Coronary artery (tissue), 2 donors: ENCODE measurements around the gene MICAL3.
A peak's percentile ranks its signal among the peaks of the same experiment; 100 is the strongest.
"Not testable (repeated sequence)": the region's sequence is repeated elsewhere in the genome, so short reads cannot be mapped to it uniquely, and the experiment has no call there.

Source experiments
- DNase-seq: peaks from one replicate; pipeline ENCODE4 v3.0.0-alpha.2; 2017; ENCODE audit warnings: low spot score
- H3K27ac ChIP-seq, 2 donors: fragments of 200-600 bp; sonication (generic); one replicate each; pipeline ENCODE4 v1.5.1; 2016 to 2019
- H3K4me3 ChIP-seq: fragments of 200-600 bp; sonication (generic); 2 replicates; pipeline ENCODE4 v1.5.1; 2016; ENCODE audit warnings: mild to moderate bottlenecking, moderate library complexity
- CTCF ChIP-seq: fragments of 200-600 bp; sonication (generic); IDR thresholded peaks from one replicate; pipeline ENCODE4 v1.5.1; 2019; ENCODE audit warnings: antibody characterized with exemption

MICAL3 gene

GRCh38 chr22:18059094-18059417, 34.7 kb upstream of the MICAL3 start:
- no peak for TF ChIP-seq CTCF
- H3K27ac ChIP-seq, result peak overlapping the region; percentile 78 to 88
- no peak for DNase-seq
- H3K4me3 ChIP-seq, result no peak overlapping the region

- no peak for TF ChIP-seq CTCF
- H3K27ac ChIP-seq, result peak overlapping the region; percentile 78 to 88
- H3K4me3 ChIP-seq, result no peak overlapping the region
- no peak for DNase-seq
These were observed 34.2 kb upstream of the MICAL3 start for GRCh38 chr22:18058371-18059093.

GRCh38 chr22:18057568-18058209, 33.3 kb upstream of the MICAL3 start:
- H3K27ac ChIP-seq, result peak overlapping the region; percentile 78 to 88
- TF ChIP-seq CTCF, result no peak
- DNase-seq, result peak; percentile 91
- H3K4me3 ChIP-seq, result no peak overlapping the region

GRCh38 chr22:18056807-18057474, 32.6 kb upstream of the MICAL3 start:
- H3K4me3 ChIP-seq, result no peak overlapping the region
- H3K27ac ChIP-seq, result peak overlapping the region; percentile 78 to 88
- DNase-seq, result no peak
- no peak for TF ChIP-seq CTCF

GRCh38 chr22:18056161-18056666, 31.9 kb upstream of the MICAL3 start:
- TF ChIP-seq CTCF, result no peak
- Histone ChIP-seq H3K27ac (peak overlapping the region; percentile 78 to 82), H3K4me3 (no peak overlapping the region)
- no peak for DNase-seq

GRCh38 chr22:18055619-18056160, 31.3 kb upstream of the MICAL3 start:
- Histone ChIP-seq H3K4me3 (no peak overlapping the region), H3K27ac (peak overlapping the region; percentile 78 to 82)
- DNase-seq, result no peak
- TF ChIP-seq CTCF, result no peak

GRCh38 chr22:18053216-18053946, 29.0 kb upstream of the MICAL3 start:
- not testable (repeated sequence) for H3K4me3 ChIP-seq, H3K27ac ChIP-seq, DNase-seq

- not testable (repeated sequence) for DNase-seq, H3K4me3 ChIP-seq, H3K27ac ChIP-seq
These were observed 26.8 kb upstream of the MICAL3 start for GRCh38 chr22:18051113-18051512.
